GM10248 (cell line): Measurements from ENCODE around the gene SNX14.
"Not testable (repeated sequence)": the region's sequence is repeated elsewhere in the genome, so short reads cannot be mapped to it uniquely, and the experiment has no call there.

ENCODE experiments used
- CTCF ChIA-PET: fragments of 300-600 bp; sonication (Branson Sonifier 250); formaldehyde crosslinking; extraction: SDS; loops from one replicate; lab custom pipeline; 2021; ENCODE audit warnings: antibody characterized with exemption; lab: Yijun Ruan, JAX
- POLR2A ChIA-PET: fragments of 350-650 bp; sonication (Branson Sonifier 250); formaldehyde crosslinking; extraction: SDS; loops from one replicate; lab custom pipeline; 2020; ENCODE audit warnings: antibody characterized with exemption; lab: Yijun Ruan, JAX
- DNase-seq: peaks from one replicate; pipeline ENCODE4 v3.0.0; 2012; ENCODE audit errors: extremely low spot score
- CTCF ChIP-seq: IDR thresholded peaks from 2 replicates; pipeline ENCODE4 v1.5.1; 2012; ENCODE audit warnings: mild to moderate bottlenecking, low read depth; ENCODE audit errors: extremely low read depth, missing control alignments, control extremely low read depth

Gene SNX14

GRCh38 chr6:85637579-85637978 lies 43.9 kb upstream of the SNX14 start:
- no peak for DNase-seq
- ChIA-PET CTCF (no interaction called here), POLR2A (interaction anchor here (0.7 to 8.8 kb wide), 3 partner anchors 8 to 38 kb away, joined by 3 to 254 read pairs (median 18); no protein-coding TSS in a partner anchor)
- no peak for TF ChIP-seq CTCF

- no peak for TF ChIP-seq CTCF
- POLR2A ChIA-PET: interaction anchor here (0.9 to 2.7 kb wide), 2 partner anchors 11 to 46 kb away, joined by 4 to 13 read pairs; partner anchors contain the start of gene SYNCRIP
- CTCF ChIA-PET: interaction anchor here (0.9 to 1.0 kb wide), 2 partner anchors 8 to 21 kb away, joined by 3 to 5 read pairs; no protein-coding TSS in a partner anchor
- DNase-seq: no peak
These were observed 38.7 kb upstream of the SNX14 start for GRCh38 chr6:85632164-85632942.

- ChIA-PET POLR2A (interaction anchor here (0.7 to 2.7 kb wide), 2 partner anchors 12 to 35 kb away, joined by 3 to 13 read pairs; partner anchors contain the start of gene SYNCRIP), CTCF (interaction anchor here (0.7 to 1.3 kb wide), 4 partner anchors 9 to 20 kb away, joined by 3 to 5 read pairs (median 4); no protein-coding TSS in a partner anchor)
- DNase-seq: not testable (repeated sequence)
These were observed 37.5 kb upstream of the SNX14 start for GRCh38 chr6:85631117-85631516.

DNA sequence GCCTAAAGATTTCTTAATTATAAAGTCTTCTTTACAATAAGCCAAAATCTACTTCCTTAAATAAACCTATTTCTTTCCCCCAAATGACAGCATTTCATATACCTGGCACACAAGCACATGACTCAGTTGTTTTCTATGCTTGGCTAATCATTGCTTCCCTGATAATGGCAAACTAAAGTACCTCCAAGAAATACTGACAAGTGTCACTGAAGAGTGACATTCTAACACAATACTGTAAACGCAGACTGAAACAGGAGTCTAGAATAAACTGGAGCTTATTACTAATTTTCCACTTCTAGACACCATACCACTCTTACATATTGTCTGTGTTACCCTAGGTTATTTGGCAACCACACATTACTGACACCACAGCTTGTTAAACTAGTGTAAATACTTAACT lies 34.7 kb upstream of the SNX14 start:
- DNase-seq: no peak
- ChIA-PET CTCF (interaction anchor here (0.6 to 5.2 kb wide), 3 partner anchors 8 to 14 kb away, joined by 3 to 19 read pairs (median 4); partner anchors contain the start of gene SYNCRIP), POLR2A (no interaction called here)
- no peak for TF ChIP-seq CTCF

DNA sequence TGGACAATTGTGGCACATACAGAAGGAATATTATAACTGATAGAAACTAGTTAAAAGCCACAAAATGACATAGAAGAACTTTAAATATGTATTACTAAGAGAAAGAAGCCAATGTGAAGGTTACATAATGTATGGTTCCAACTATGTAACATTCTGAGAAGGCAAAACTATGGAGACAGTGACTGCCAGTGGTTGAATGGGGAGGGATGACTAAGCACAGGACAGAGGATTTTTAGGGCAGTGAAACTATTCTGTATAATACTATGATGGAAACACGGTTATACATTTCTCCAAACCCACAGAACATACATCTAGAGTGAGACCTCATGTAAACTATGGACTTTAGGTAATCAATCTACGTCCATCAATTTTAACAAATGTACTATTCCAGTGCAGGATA lies 26.6 kb upstream of the SNX14 start:
- no peak for TF ChIP-seq CTCF
- DNase-seq: no peak
- ChIA-PET POLR2A (no interaction called here), CTCF (no interaction called here)

GRCh38 chr6:85614780-85615179 lies 21.1 kb upstream of the SNX14 start:
- ChIA-PET POLR2A (no interaction called here), CTCF (no interaction called here)

More at GRCh38 chr6:85614780-85615179, 21.1 kb upstream of the SNX14 start:
- TF ChIP-seq CTCF: no peak
- no peak for DNase-seq
